Esophagus squamous epithelium (tissue), 5 donors: ENCODE data around the gene NIFK. TPM values are rescaled to one million over a fixed set of nuclear protein-coding genes. Genes with fewer than 3 reads are reported as not detected.
"Not testable (repeated sequence)": the region's sequence is repeated elsewhere in the genome, so short reads cannot be mapped to it uniquely, and the experiment has no call there.

Experiments used
- DNase-seq: peaks from one replicate; lab custom pipeline; 2025; lab: John Stamatoyannopoulos, UW
- H3K27ac ChIP-seq, 4 donors: fragments of 200-600 bp; sonication (generic); one replicate each; pipeline ENCODE4 v1.5.1; 2016 to 2019; ENCODE audit warnings: mild to moderate bottlenecking in 1 of 4
- H3K27me3 ChIP-seq, 4 donors: fragments of 200-600 bp; sonication (generic); 1 replicate in 3 of 4; 2 replicates in 1 of 4; pipeline versions ENCODE4 v1.5.1 to v1.6.0; 2017 to 2021; ENCODE audit warnings: antibody characterized with exemption in 1 of 4
- H3K36me3 ChIP-seq, 3 donors: fragments of 200-600 bp; sonication (generic); one replicate each; pipeline ENCODE4 v1.5.1; 2016 to 2019
- H3K4me1 ChIP-seq, 3 donors: fragments of 200-600 bp; sonication (generic); one replicate each; pipeline ENCODE4 v1.5.1; 2017 to 2019
- H3K4me3 ChIP-seq, 4 donors: fragments of 200-600 bp; sonication (generic); 1 replicate in 3 of 4; 2 replicates in 1 of 4; pipeline ENCODE4 v1.5.1; 2016 to 2019; ENCODE audit warnings: mild to moderate bottlenecking in 2 of 4, moderate library complexity in 1 of 4
- H3K9me3 ChIP-seq, 3 donors: fragments of 200-600 bp; sonication (generic); one replicate each; pipeline ENCODE4 v1.5.1; 2016 to 2019
- CTCF ChIP-seq, 6 experiments: fragments of 450-650 bp in 4 of 6; fragments of 200-600 bp in 2 of 6; sonication (generic) in 2 of 6; IDR thresholded peaks; one replicate each; pipeline ENCODE4 v1.5.1; 2016 to 2019; ENCODE audit warnings: antibody characterized with exemption in 6 of 6, mild to moderate bottlenecking in 4 of 6, moderate library complexity in 4 of 6
- POLR2A ChIP-seq, 4 donors: fragments of 450-650 bp; IDR thresholded peaks; one replicate each; pipeline ENCODE4 v1.6.1; 2017; ENCODE audit warnings: antibody characterized with exemption in 4 of 4, mild to moderate bottlenecking in 4 of 4, moderate library complexity in 3 of 4
- WGBS, 2 donors: methylation state at CpG; one replicate each; pipeline ENCODE4 v1.1.5; 2018; 5-methylcytosine and 5-hydroxymethylcytosine counted together
- intact Hi-C: fragments of 100-400 bp; cut with DNase I; formaldehyde crosslinking; loops from one replicate; pipeline ENCODE4 v1.15.0; 2022
- total RNA-seq, 4 donors: library from RNA; depleted of rRNA; stranded (reverse); fragments of >200 nt; gene quantifications; one replicate each; pipeline ENCODE4 v1.1.0, GENCODE V29; 2016
- donor health status: DM: yes; HTN: yes; CAD: no.

Gene NIFK
- total RNA-seq, 4 donors from 2014 or later = 40.3 to 79.2 (median 57.1) TPM

- peaks cover 0 to 8% (median 0%) of the 10 kb centered on the region in 3 donors for H3K4me1 ChIP-seq
- intact Hi-C loops = loop anchor here (10.0 kb wide), 1 partner anchor 181 kb away; the partner anchor contains the start of gene RNU4ATAC
- no peaks in the 10 kb centered on the region for H3K36me3 ChIP-seq
- no peak overlapping the region for H3K4me3 ChIP-seq
- H3K27ac ChIP-seq = no peak overlapping the region
- no peak for DNase-seq
- no peaks in the 10 kb centered on the region for H3K27me3 ChIP-seq
- TF ChIP-seq CTCF (IDR thresholded peaks at IDR 0.05) (no peak), POLR2A (IDR thresholded peaks at IDR 0.05) (no peak)
- WGBS, 2 donors = 60 to 87% methylated on average over 1 of the region's 1 CpG
- no peaks in the 10 kb centered on the region for H3K9me3 ChIP-seq
Measured at GRCh38 chr2:121716126-121716525, 20.5 kb downstream of the NIFK start.

- H3K4me1 ChIP-seq, H3K9me3 ChIP-seq, H3K4me3 ChIP-seq, H3K27ac ChIP-seq, H3K36me3 ChIP-seq, DNase-seq, H3K27me3 ChIP-seq: not testable (repeated sequence)
- 69 to 76% methylated on average over 2 to 3 of the region's 3 CpGs for WGBS, 2 donors
- intact Hi-C loops = loop anchor here (10.0 kb wide), 1 partner anchor 177 kb away; the partner anchor contains the start of gene RNU4ATAC
Measured at GRCh38 chr2:121711481-121711880, 25.2 kb downstream of the NIFK start.

GRCh38 chr2:121710470-121711170 lies 26.1 kb downstream of the NIFK start:
- Histone ChIP-seq H3K27ac (no peak overlapping the region), H3K27me3 (no peaks in the 10 kb centered on the region), H3K9me3 (no peaks in the 10 kb centered on the region), H3K4me3 (no peak overlapping the region), H3K4me1 (no peaks in the 10 kb centered on the region), H3K36me3 (no peaks in the 10 kb centered on the region)
- TF ChIP-seq POLR2A (IDR thresholded peaks at IDR 0.05) (no peak), CTCF (IDR thresholded peaks at IDR 0.05) (no peak)
- no peak for DNase-seq
- intact Hi-C loops = loop anchor here (10.0 kb wide), 1 partner anchor 176 kb away; the partner anchor contains the start of gene RNU4ATAC
- 70 to 82% methylated on average over 3 to 7 of the region's 7 CpGs for WGBS, 2 donors

- TF ChIP-seq POLR2A (IDR thresholded peaks at IDR 0.05) = no peak
- no peak for TF ChIP-seq CTCF (IDR thresholded peaks at IDR 0.05)
- Histone ChIP-seq H3K4me1 (no peaks in the 10 kb centered on the region), H3K4me3 (no peak overlapping the region), H3K27me3 (no peaks in the 10 kb centered on the region), H3K36me3 (no peaks in the 10 kb centered on the region), H3K27ac (no peak overlapping the region), H3K9me3 (no peaks in the 10 kb centered on the region)
- intact Hi-C loops = loop anchor here (10.0 kb wide), 1 partner anchor 175 kb away; the partner anchor contains the start of gene RNU4ATAC
- 64 to 70% methylated on average over 8 to 11 of the region's 11 CpGs for WGBS, 2 donors
- no peak for DNase-seq
Measured at GRCh38 chr2:121709776-121710469, 26.8 kb downstream of the NIFK start.

GRCh38 chr2:121707920-121708361 lies 28.7 kb downstream of the NIFK start:
- Histone ChIP-seq H3K9me3 (no peaks in the 10 kb centered on the region), H3K4me3 (no peak overlapping the region), H3K4me1 (no peaks in the 10 kb centered on the region), H3K36me3 (no peaks in the 10 kb centered on the region), H3K27ac (no peak overlapping the region), H3K27me3 (no peaks in the 10 kb centered on the region)
- DNase-seq = no peak
- no peak for TF ChIP-seq POLR2A (IDR thresholded peaks at IDR 0.05)
- no peak for TF ChIP-seq CTCF (IDR thresholded peaks at IDR 0.05)
- intact Hi-C loops = no loop called here
- 89 to 90% methylated on average over 5 of the region's 5 CpGs for WGBS, 2 donors
